Effector CD4-positive, alpha-beta T cell (primary cell): ENCODE data around the gene PTPRU.

Source experiments
- DNase-seq: peaks from one replicate; pipeline ENCODE4 v3.0.0-alpha.2; 2020

Gene PTPRU

DNA sequence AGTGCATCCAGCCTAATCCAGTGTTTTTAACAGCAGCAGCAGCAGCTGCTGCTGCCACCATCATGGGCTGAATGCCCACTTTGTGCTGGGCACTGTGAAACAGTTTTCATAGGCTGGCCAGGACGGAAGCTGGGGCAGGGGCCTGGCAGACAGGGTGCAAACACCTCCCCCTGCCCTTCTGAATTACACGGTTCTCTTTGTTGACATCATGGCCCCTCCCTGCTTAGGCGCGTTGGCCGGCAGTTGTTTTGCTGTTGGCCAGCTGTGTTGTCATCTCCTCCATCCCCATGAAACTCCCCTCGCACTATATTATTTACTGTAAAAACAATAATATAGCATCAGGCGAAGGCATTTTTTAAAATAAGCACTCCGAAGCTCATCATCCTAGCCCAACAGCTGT is 33.1 kb downstream of the PTPRU start:
- no peak for DNase-seq

DNA sequence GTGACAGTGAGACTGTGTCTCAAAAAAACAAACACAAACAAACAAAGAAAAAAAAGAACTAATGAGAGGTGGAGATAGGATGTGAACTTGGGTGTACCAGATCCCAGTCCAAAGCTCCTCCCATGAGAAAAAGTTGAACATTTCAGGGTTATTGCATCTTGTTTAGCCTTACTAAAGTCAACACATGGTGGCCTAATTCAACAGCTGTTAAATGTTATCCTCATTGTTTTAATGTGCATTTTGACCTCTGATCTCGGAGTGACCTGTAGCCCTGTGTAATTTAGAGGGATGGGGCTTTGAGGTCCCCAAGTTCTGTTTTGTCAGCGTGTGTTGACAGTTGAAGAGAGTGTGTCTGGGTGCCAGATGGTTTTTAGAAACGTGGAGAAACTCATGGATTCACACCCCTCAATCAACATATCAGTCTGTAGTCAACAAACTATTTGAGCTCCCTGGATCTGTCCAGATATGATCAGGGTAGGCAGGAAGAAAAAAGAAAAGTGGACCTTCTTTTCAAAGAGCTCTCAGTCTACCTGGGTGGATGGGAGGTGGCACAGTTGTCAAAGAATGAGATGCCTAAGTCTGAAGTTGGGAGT is 34.7 kb downstream of the PTPRU start:
- DNase-seq, result no peak

DNA sequence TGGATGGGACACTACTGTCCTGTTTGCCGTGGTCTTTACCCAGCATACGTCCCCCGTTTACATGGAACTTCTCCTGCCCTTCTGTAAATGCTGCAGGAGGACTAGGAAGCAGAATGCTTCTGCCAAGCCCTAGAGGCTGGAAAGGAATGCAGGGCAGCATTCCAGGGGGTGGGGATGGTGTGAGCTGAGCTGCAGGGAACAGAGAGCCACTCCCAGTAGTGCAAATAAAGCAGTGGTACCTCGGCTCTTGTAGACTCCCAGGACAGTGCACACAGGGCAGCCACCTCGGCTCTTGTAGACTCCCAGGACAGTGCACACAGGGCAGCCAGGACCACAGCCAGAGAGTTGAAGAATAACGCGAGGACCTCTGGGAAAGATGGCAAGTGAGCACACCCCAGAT is 35.4 kb downstream of the PTPRU start:
- no peak for DNase-seq

DNA sequence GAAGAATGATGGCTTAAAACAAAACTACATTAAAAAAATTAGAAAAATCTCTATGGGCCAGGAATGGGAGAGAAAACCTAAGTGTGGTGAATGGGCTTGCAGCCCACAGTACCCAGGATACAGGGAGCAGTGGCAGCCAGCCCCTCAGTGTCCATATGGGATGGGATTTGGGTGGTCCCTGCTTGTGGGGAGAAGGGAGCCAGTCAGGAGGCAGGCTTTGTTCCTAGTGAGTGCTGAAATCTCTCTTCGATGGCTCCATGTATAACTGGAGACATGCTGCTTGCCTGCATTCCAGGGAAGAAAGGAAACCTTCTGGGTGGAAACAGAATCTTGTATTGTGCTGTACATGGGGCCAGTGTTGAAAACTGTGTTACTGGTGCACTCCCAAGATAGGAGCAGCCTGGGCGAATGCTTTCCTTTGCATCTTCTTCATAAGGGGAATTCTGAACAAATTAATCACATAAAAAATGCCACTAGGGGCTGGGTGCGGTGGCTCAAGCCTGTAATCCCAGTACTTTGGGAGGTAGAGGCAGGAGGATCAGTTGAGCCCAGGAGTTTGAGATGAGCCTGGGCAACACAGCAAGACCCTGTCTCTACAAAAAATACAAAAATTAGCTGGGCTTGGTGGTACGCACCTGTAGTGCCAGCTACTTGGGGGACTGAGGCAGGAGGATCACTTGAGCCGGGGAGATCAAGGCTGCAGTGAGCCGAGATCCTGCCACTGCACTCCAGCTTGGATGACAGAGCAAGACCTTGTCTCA is 36.0 kb downstream of the PTPRU start:
- no peak for DNase-seq

DNA sequence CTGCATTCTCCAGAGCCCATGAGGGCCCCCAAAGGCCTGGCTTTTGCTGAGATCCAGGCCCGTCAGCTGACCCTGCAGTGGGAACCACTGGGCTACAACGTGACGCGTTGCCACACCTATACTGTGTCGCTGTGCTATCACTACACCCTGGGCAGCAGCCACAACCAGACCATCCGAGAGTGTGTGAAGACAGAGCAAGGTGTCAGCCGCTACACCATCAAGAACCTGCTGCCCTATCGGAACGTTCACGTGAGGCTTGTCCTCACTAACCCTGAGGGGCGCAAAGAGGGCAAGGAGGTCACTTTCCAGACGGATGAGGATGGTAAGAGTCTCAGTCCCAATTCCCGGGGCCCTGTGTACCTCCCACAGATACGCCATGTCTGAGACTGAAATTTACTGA is 39.1 kb downstream of the PTPRU start:
- no peak for DNase-seq

DNA sequence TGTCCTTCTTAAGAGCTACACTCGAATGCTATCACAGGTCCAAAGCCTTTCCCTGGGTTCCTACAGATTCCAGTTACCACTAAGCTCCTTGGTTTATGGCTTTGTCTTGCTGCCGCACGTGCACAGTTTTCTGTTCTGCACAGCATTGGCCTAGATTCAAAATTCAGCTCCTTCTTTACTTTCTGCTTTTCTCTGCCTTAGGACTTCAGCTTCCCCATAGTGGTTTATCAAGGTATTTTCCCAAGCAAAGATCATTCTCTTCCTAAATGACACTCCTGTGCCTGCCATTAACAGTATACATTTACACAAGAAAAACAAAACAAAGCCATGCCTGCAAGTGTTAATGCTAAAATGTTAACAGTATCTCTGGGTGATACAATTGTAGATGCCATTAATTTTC is 41.8 kb downstream of the PTPRU start:
- DNase-seq, result no peak

DNA sequence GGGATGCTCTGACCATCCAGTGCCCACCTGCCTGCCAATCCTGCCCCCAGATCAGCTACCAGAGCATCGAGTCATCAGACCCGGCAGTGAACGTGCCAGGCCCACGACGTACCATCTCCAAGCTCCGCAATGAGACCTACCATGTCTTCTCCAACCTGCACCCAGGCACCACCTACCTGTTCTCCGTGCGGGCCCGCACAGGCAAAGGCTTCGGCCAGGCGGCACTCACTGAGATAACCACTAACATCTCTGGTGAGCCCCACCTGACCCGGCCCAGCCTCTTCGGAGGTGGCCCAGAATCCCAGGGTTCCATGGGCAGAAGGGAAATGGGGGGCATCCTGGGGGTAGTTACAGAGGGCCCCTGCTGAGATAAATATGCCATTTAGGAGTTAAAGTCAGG is 43.1 kb downstream of the PTPRU start:
- no peak for DNase-seq

DNA sequence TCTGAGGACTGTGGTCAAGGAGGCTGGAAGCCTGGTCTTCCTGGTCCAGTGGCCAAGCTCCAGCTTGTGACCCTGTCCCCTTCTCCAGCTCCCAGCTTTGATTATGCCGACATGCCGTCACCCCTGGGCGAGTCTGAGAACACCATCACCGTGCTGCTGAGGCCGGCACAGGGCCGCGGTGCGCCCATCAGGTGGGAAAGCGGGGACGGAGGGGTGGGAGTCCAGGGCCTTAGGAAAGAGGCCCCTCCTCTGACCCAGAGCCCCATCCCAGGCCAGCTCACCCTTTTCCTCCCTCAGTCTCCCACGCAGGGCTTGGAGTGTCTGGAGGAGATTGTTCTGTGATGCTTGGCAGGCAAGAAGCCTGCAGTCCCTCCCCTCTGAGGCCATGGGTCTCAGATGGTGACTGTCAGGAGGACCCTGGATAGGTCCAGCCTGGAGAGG is 43.6 kb downstream of the PTPRU start:
- DNase-seq, result no peak

DNA sequence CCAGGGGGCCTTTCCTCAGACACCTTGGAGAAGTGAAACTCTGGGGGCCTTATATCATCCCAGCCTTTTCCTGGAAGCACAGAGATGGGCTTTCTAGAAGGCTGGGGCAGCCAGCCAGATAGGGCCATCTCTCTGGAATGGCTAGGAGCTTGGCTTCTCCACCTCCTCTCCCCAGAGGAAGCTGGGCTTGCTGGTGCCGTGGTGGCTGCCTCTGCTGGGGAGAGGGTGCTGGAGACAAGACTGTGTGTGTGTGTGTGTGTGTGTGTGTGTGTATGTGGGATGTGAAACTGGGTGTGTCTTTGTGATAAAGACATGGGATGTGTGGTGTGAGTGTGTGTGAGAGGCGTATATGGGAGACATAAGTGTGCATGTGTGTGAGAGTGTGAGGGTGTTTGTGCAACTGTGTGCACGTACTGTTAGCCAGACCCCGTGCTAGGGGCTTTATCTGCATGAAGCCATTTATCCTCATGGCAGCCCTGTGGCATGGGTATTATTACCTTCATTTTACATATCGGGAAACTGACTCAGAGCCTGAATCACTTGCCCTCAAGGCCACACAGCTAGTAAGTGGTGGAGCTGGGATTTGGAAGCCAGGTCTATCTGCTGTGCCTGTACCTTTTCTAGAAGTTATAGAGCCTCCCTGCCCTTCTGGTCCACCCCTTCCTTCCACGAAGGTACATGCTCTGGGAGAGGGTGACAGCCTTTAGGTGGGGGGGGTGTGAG is 44.2 kb downstream of the PTPRU start:
- no peak for DNase-seq

DNA sequence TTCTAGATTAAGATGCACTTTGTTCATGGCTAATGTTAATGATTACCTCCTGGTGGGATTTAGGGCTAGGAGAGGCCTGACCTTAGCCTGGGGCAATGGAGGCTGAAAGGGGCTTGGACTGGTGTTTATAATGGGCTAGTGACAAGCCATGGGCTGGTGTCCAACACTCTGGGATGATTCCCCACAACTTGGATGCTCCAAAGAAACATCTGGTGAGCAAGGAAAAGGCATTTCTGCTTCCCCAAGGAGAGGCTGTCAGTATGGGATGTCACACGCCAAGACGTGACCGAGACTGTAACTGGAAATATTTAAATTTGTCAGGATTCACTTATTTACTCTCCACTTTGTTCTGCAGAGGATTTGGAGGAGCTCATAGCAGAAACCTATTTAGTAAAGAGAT is 45.2 kb downstream of the PTPRU start:
- DNase-seq, result no peak

DNA sequence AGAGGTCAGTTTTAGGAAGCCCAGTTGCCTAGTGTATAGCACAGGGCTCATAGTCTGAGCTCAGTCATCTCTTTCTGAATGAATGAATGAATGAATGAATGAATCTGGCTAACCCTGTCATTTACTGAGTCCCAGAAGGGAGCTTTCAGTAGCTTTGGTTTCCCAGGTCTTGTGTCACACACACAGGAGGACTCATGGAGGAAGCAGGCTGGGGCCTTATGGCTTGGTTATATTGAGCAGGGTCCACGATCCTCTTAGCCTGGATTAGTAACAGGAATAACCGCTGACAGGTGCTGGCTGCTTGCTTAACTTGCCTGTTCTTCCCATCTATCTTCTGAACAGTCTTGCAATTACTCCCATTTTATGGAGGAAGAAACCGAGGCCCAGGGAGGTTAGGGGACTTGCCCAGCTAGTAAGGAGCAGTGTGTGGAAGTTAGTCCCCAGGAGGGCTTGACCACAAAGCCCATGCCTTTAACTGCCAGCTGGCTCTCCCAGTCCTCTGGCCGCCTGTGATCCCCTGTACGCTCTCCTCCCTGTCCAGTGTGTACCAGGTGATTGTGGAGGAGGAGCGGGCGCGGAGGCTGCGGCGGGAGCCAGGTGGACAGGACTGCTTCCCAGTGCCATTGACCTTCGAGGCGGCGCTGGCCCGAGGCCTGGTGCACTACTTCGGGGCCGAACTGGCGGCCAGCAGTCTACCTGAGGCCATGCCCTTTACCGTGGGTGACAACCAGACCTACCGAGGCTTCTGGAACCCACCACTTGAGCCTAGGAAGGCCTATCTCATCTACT is 46.0 kb downstream of the PTPRU start:
- DNase-seq, result no peak

DNA sequence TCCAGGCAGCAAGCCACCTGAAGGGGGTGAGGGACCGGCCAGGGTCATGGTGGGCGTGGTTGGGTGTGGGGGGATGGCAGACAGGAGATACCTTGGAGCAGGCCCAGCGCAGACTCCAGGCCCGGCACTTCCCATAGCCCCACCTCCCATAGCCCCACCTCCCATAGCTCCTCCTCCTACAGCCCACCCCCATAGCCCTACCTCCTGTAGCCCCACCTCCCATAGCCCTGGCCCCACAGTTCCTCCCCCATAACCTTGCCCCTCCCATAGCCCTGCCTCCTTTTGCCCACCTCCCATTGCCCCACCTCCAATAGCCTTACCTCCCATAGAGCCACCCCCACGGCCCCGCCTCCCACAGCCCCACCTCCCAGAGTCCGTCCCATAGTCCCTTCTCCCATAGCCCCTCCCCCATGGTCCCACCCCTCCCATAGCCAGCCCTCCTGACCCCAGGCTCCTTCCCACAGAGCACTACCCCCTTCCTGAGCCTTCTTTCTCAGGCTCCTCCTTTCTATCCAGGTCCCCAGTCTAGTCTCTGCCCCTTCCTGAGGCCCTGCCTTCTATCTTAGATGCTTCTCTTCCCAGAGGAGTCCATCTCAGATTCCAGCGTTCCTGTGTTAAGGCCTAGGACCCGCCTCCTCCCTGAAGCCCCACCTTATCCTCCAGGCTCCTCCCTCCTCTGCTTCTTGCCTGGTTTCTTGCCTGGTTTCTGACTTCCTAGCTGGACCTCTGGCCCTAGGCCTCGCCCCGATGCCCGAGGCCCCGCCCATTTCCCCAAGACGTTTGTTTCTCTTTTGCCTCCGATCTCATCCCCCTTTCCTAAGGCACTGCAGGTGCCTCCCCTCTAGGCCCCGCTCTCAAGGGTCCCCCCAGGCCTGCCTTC is 46.8 kb downstream of the PTPRU start:
- DNase-seq, result no peak

DNA sequence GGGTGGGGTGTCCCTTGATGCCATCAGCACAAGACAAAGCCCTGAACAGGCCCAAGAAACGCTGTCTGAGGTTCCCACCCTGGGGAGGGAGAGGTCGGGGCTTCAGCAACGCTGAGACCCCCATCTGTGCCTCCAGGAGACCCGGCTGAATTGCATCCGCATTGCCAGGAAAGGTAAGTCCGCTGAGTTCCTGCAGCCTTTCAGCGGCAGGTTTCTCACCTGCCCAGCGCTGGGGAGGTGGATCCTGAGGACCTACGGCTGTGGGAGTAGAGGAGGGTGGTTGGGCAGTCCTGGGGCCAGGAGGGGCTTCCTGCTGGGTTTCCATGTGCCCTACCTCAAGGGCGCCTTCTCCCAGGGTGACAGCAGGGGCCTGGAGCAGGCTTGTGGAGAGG is 47.5 kb downstream of the PTPRU start:
- no peak for DNase-seq

DNA sequence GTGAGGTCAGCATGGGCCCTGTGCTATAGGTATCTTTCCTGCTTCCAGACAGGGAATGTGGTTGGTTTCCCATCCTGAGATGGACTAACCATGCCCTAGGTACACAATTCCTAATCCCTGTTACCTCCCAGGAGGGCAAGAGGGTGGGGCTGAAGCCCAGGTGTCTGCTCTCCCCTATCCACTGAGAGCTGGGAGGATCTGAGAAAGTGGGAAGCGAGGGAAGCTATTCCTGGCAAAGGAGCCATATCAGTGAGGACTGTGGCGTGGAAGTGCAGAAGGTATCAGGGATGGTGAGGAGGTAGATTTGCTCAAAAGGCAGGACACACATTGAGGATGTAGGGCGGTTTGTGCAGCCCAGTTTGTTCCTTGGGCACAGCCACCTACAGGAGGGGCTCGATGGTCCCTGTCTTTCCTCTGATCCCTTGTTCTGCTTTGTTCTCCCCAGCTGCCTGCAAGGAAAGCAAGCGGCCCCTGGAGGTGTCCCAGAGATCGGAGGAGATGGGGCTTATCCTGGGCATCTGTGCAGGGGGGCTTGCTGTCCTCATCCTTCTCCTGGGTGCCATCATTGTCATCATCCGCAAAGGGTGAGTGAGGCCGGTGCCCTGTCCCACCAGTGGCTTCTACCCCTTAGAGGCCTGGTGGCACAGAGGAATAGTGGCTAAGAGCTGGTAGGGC is 48.1 kb downstream of the PTPRU start:
- DNase-seq, result no peak

DNA sequence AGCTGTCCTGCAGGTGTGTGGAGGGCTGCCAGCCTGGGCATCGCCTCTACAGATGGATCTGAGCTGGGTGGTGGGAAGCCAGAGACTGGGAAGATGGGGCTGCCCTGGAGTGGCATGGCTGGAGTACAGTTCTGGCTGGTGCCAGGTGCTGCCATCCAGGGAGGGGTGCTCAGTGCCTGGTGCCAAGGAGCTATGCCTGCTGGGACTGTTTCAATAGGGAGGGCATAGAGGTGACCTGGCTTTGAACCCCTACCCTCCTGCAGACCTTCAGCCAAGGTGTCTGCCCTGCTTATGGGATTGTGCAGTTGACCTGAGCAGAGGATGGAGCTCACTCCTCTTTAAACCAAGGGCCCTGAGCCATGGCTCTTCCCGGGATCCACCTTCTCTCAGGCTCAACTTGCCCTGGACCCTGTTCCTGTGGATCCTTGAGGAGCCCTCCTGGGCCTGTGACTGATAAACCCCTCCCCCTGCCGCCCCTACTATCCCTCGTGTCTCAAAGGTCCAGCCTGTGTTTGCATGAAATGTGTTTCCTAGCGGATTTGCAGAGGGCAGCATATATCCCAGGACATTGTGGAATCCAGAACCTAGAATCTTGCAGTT is 48.7 kb downstream of the PTPRU start:
- DNase-seq, result no peak

DNA sequence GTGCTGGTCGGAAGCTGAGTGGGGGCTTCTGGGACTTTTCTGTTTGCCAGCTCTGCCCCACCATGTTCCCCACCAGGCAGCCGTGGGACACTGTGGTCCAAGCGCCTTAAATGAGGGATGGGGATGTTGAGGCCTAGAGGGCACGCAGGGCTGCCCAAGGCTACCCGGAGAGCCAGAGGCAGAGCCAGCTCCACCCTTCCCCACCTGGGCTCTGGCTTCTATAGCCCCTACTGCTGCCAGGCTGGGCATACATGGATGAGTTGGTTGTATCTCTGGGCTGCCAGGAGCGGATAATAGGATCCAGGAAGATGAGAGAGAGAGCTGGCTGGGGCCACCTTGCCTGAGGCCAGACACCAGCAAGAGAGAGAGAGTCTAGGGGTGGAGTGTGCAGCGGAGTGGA is 49.4 kb downstream of the PTPRU start:
- no peak for DNase-seq

DNA sequence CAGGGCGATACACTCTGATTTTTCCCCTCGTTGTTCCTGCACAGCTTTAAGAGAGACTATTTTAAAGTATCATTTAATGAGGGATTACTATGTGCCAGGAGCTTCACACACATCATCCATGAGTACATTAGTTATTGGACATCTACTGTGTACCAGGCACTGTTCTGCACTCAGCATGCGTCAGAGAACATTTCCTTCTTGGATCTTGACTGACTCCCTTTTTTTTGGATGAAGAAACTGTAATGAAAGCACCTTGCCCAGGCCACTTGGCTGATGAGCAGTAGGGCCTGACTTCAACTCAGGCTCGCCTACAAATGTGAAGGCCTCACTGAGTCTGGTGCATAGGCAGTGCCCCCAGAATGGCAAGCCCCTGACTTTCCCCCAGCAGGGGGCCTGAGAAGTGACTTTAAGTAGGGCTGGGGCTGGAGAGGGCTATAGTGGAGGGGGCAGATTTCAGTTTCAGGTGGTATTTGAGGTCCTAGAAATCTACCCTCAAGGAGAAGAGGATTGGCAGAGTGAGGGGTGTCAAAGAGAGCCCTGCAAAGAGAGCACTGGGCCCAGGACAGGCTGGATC is 50.0 kb downstream of the PTPRU start:
- no peak for DNase-seq

DNA sequence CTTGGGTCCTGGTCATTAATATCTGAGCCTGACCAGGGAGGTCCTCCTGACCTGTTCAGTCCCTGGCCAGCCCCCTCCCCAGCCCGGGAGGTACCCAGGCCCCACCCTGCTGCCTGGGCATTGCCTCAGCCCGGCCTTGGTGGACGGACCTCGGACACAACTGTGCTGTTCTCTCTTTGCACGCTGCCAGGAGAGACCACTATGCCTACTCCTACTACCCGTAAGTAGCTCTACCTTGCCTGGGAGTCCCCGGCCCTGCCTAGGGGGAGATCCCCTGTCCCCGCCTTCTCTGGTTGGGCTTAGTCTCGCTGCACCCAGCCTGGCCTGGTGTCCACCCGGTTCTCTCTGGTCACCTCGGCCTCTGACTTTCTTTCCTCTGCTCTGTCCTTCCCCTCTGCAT is 53.2 kb downstream of the PTPRU start:
- no peak for DNase-seq

DNA sequence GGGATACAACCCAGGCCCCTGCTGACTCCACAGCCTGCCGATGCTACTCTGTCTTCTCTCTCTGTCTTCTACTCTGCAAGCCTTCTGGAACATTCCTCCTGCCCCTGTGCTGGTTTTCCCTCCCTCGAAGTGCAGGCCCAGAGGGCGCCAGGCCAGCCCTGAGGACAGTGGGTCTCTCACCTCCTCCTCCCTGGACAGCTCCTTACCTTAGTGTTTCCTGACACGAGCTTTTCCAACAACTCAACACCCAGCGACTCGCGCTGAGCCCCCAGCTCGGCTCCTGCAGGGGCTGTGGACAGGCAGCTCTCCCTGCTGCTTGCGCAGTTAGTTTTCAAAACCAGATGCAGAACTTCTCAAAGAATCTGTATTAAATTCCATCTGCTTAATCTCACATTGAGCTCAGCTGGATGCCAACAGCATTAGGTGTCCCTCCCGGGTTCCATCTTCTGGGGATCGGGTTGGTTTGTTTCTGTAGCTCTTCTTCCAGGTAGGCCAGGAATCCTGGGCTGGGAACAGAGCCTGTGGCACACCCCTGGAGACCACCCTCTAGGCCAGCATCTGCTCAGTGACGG is 54.2 kb downstream of the PTPRU start:
- no peak for DNase-seq

DNA sequence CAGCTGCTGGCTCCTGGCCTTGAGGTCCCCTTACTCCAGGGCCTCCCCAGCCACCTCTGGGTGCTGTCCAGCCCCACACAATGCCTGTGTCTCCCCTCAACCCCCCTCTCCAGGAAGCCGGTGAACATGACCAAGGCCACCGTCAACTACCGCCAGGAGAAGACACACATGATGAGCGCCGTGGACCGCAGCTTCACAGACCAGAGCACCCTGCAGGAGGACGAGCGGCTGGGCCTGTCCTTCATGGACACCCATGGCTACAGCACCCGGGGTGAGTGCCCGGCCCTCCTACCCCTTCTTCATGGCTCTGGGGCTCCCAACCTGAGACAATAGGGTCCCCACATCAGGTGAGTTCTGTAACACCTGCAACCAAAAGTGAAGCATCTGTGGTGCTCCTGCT is 55.4 kb downstream of the PTPRU start:
- no peak for DNase-seq

DNA sequence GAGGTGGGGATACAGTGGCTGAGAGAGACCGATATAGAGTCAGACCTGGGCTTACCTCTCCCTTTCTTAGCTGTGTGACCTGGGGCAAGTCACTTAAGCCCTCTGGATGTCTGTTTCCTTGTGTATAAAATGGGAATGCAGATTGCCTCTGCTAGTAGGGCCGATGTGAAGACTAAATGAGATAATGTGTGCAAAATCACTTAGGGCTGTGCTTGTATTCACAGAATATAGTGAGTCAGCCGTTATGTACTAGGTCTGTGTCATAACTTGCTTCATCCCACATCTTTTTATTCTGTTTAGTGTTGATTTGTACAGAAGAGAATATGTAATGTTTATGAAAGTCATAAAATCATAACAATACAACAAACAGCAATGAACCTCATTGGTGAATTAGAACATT is 56.0 kb downstream of the PTPRU start:
- DNase-seq, result no peak
